Ishikawa (cell line): ENCODE results near the gene ADNP2.

Experiments
- EP300 ChIP-seq: IDR thresholded peaks from 2 replicates; pipeline ENCODE4 v1.6.1; 2012; ENCODE audit warnings: borderline replicate concordance
- TAF1 ChIP-seq: IDR thresholded peaks from 2 replicates; pipeline ENCODE4 v1.6.1; 2012; ENCODE audit warnings: low read depth, mild to moderate bottlenecking
- TCF12 ChIP-seq: IDR thresholded peaks from 2 replicates; pipeline ENCODE4 v1.6.1; 2012; ENCODE audit warnings: low read depth
- TEAD4 ChIP-seq: IDR thresholded peaks from 2 replicates; pipeline ENCODE4 v1.6.1; 2012
- YY1 ChIP-seq: IDR thresholded peaks from 2 replicates; pipeline ENCODE4 v1.6.1; 2012; ENCODE audit warnings: low read depth
- TF ChIP-seq, protein P1 (sequence below): IDR thresholded peaks from 2 replicates; pipeline ENCODE4 v1.6.1; 2012; ENCODE audit warnings: low read depth, mild to moderate bottlenecking

DNA sequence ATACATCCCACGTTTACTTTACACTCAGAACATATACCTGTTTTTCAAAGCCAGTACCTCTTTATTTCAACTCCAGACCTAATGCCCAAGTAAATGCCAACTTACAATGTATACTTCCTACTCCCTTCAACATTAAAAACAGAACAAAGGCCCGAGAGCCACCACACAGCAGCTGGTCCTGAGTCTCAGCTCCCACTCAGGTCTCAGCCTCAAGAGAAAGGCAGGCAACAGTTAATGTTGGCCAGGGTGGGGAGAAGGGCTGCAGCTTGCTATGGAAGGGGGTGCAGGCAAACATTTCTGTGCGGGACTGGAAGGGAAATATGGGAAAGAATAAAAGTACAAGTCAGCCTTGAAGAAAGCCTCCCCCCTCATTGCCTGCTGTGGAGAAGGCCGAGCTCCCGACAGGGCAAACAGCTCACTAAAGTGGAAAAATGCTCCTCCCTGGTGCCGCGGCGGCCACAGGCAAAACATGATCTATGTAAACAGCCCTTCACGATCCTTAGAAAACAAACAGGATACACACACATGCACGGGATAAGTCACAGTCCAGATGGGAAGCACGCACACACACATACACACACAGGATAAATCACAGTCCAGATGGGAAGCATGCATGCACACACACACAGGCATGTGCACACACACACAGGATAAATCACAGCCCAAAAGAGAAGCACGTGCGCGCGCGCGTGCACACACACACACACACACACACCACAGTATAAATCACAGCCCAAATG lies 67.4 kb downstream of the ADNP2 start:
- TF ChIP-seq EP300 = no peak
- no peak for TF ChIP-seq TAF1
- TF ChIP-seq, protein P1, sequence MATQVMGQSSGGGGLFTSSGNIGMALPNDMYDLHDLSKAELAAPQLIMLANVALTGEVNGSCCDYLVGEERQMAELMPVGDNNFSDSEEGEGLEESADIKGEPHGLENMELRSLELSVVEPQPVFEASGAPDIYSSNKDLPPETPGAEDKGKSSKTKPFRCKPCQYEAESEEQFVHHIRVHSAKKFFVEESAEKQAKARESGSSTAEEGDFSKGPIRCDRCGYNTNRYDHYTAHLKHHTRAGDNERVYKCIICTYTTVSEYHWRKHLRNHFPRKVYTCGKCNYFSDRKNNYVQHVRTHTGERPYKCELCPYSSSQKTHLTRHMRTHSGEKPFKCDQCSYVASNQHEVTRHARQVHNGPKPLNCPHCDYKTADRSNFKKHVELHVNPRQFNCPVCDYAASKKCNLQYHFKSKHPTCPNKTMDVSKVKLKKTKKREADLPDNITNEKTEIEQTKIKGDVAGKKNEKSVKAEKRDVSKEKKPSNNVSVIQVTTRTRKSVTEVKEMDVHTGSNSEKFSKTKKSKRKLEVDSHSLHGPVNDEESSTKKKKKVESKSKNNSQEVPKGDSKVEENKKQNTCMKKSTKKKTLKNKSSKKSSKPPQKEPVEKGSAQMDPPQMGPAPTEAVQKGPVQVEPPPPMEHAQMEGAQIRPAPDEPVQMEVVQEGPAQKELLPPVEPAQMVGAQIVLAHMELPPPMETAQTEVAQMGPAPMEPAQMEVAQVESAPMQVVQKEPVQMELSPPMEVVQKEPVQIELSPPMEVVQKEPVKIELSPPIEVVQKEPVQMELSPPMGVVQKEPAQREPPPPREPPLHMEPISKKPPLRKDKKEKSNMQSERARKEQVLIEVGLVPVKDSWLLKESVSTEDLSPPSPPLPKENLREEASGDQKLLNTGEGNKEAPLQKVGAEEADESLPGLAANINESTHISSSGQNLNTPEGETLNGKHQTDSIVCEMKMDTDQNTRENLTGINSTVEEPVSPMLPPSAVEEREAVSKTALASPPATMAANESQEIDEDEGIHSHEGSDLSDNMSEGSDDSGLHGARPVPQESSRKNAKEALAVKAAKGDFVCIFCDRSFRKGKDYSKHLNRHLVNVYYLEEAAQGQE = no peak
- no peak for TF ChIP-seq TEAD4
- no peak for TF ChIP-seq TCF12
- TF ChIP-seq YY1 = no peak
